Activated CD4-positive, alpha-beta T cell treated with anti-CD3 and anti-CD28 coated beads, Interleukin-2, Interleukin-4, amounts not matched to agents 100 ng/mL and 50 ng/mL, durations not matched to agents 16 hours and 8 hours (primary cell): ENCODE measurements around the gene DICER1.
"Not testable (repeated sequence)": the region's sequence is repeated elsewhere in the genome, so short reads cannot be mapped to it uniquely, and the experiment has no call there.

ENCODE experiments used
- DNase-seq: peaks from one replicate; pipeline ENCODE4 v3.0.0-alpha.2; 2020; ENCODE audit warnings: low spot score

Gene DICER1, protein sequence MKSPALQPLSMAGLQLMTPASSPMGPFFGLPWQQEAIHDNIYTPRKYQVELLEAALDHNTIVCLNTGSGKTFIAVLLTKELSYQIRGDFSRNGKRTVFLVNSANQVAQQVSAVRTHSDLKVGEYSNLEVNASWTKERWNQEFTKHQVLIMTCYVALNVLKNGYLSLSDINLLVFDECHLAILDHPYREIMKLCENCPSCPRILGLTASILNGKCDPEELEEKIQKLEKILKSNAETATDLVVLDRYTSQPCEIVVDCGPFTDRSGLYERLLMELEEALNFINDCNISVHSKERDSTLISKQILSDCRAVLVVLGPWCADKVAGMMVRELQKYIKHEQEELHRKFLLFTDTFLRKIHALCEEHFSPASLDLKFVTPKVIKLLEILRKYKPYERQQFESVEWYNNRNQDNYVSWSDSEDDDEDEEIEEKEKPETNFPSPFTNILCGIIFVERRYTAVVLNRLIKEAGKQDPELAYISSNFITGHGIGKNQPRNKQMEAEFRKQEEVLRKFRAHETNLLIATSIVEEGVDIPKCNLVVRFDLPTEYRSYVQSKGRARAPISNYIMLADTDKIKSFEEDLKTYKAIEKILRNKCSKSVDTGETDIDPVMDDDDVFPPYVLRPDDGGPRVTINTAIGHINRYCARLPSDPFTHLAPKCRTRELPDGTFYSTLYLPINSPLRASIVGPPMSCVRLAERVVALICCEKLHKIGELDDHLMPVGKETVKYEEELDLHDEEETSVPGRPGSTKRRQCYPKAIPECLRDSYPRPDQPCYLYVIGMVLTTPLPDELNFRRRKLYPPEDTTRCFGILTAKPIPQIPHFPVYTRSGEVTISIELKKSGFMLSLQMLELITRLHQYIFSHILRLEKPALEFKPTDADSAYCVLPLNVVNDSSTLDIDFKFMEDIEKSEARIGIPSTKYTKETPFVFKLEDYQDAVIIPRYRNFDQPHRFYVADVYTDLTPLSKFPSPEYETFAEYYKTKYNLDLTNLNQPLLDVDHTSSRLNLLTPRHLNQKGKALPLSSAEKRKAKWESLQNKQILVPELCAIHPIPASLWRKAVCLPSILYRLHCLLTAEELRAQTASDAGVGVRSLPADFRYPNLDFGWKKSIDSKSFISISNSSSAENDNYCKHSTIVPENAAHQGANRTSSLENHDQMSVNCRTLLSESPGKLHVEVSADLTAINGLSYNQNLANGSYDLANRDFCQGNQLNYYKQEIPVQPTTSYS (N-terminal part only)

DNA sequence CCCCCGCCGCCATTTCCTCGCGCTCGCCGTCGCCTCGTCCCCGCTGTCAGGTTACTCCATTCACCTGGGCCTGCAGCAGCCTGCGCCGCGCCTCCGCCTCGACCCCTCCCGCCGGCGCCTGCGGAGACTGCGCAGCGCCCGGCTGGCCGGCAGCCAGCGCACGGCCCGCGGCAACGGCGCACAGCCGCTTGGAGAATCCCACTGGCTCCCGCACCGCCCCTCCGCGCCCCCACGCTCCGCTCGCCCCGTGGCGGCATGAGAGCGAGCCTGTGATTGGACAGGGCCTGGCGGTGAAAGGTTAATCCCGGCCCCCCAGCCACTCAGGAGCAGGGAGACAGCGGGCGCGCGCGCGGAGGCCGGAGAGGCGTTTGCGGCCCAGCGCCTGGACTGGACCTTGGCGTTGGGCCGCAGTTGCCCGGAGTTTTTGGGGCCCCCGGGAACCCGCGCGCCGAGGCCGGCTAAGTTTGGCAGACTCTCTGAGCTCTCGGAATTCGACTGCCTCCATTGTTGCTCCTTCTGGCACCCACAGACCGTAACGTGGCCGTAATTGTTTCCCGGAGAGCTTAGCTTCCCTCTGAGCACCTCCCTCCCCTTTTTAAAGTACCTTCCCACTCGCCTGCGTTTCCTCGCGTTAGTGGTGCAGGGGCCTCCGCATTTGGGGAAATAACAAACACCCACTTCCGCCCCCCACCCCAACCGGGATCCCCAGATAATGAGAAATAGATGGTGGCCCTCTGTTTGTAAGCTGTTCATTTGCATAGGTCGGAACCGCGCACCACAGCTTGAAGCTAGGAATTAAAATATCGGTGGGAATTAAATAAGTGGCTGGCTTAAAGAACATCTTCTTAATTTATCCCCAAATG, at the start of gene DICER1:
TSS of gene DICER1 (minus strand) at position 203 of the 863 bp plus-strand sequence. CDS start 24,071 bp downstream, outside the sequence.
- peak; percentile 96 for DNase-seq

DNA sequence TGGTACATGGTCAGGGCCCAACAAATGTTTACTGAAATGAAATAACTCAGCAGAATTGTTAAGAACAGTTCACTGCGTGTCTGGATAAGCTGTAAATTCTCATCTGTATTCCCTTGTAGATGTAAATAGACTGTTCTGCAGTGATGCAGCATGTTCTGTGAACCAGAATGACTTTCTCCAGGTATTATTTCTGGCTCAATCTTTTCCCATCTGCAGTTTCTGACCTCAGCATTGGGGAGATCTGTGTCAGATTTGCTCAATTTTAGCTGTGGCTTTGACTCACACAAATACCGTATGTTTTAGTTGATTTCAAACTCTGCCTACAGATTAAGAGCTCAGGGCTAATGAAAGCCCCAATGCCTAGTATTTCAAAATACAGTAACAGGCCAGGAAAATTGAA, 49.2 kb upstream of the DICER1 start:
- no peak for DNase-seq

DNA sequence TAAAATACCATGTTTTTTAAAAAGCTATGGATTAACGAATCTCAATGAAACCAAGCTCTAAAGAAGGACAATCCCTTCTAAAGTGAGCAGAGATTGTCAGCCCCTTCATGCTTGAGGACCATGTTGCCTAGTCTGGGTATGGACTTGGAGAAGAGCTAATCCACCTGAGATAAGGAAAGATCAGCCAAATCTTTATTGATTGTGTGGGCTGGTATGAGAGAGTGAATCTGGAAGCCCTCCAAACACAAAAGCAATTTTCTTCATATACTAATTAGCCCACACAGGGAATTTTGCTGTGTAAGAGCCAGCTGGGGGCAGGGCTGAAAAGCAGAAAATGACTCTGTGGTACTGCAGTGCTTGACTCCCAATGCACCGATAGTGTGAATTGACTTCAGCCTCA, 47.4 kb upstream of the DICER1 start:
- DNase-seq = no peak

DNA sequence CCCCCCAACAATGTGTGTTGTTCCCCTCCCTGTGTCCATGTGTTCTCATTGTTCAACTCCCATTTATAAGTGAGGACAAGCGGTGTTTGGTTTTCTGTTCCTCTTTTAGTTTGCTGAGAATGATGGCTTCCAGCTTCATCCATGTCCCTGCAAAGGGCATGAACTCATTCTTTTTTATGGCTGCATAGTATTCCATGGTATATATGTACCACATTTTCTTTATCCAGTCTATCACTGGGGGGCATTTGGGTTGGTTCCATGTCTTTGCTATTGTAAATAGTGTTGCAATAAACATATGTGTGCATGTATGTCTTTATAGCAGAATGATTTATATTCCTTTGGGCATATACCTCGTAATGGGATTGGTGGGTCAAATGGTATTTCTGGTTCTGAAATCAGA, 44.4 kb upstream of the DICER1 start:
- not testable (repeated sequence) for DNase-seq

DNA sequence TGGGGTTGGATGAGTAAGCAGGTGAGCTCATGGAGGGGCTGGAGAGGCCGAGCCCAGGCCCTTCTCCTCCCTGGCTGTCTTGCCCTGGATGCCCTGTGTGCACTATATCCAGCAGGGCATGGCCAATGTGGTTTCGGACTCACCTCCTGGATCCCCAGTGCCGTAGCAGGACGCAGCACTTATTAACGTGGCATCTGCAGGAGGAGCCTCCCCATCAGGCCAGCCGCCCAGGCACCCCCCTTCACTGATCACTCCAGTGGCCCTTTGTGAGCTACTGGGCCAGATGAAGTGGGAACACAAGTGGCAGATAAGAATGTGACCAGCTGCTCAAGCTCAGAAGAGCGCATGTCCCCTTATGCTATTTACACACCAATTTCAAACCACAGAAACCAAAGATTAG, 43.1 kb upstream of the DICER1 start:
- DNase-seq = no peak

DNA sequence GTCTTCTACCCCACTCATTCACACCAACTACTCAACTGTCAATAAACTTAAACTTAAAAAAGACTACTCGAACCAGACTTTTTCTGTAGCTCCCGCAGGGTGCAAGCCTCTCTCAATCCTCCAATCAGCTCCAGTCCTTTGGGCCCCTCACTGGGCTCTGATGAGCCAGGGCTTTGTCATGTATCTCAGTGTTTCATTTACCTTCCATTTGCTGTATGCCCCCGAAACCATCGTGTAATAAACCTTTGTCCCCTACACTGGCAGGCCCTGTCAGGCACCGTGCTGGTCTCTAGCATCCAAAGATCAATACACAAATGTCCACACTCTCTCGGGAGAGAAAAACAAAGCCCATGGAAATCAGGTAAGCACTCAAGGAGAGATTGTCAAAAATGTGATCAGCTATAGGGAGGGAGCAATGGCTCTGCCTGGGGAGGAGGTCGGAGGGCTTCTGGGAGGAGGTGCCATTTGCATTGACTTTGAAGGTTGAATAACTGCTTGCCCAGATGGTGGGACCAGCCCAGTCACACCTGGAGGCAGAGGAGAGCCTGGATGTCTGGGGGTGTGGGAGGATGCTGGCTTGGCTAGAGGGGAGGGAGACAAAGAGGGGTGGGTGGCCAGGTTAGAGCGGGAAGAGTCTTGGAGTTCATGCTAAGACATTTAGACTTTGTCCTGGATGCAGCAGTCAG, 42.1 kb upstream of the DICER1 start:
- no peak for DNase-seq

DNA sequence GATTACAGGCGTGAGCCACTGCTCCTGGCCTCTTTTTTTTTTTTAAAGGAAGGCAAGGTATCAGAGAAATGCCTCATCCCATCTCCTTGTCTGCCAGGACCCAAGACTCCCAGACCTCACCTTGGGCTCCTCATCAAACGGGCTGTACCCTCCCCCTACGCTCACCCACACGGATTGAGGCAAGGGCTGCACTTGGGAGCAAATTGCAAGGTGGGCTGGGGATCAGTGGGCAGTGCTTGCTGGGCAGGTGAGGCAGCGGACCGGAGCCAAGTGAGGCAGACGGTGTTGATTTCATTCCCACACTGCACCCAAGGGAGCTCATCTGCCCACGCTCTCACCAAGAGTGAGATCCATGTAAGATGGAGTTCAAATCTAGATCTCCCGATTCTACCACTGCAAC, 41.0 kb upstream of the DICER1 start:
- DNase-seq = no peak

DNA sequence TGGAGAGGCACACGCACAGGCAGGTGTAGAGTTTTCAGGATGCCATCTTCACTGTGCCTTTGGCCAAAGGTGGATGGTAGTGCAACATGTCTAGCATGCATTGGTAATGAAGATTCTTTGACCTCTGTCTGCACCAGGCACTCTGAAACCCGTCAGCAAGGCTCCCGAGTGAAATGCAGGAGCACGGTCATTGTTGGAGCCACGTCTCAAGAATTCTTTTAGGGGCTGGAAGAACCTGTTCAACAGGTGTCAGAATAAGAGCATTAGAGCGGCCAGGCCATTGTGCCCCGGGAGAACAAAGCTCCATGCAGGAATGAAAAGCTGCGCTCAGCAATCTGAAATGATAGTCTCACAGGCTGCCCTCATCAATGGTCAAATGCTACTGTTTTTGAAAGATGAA, 40.2 kb upstream of the DICER1 start:
- DNase-seq = no peak

DNA sequence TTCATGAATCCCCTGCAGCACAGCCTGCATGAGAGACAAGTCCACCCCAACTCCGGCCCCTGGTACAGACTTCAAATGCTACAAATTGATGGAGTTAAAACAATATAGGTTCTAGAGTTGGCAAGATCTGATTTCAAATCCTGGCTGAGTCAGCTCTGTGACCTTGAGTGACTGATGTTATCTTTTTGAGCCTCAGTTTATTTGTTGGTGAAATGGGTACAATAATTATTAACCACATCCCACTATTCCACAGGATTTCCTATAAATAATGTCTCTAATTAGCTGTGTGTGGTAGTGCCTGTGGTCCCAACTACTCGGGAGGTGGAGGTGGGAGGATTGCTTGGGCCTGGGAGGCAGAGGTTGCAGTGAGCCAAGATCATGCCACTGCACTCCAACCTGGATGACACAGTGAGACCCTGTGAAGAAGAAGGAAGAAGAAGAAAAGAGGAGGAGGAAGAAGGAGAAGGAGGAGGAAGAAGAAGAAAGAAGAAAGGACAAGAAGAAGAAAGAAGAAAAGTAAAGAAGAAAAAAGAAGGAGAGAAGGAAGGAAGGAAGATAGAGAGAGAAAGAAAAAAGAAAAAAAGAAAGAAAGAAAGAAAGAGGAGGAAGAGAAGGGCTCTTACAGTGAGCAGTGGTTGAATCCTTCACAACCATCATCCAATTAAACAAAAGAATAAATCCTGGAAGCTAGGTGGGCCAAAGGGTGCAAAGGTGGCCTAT, 39.7 kb upstream of the DICER1 start:
- DNase-seq = no peak

DNA sequence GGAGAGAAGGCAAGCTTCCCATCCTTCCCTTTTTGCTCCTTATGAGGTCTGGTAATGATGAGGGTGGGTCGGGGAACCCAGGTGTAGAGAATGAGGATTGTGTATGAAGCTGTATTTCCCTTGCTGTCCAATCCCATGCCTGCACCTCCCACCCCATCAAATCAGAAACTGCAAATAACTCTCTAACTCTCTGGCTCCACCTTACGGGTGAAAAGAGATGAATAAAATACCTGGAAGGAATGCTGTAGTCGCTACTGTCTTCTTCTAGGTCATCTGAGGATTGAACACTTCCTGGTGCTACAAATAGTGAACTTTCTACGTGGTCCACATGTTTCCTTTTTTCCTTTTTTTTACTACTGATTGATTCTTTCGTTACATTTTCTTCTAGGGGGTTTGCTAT, 38.9 kb upstream of the DICER1 start:
- peak; percentile 20 for DNase-seq

DNA sequence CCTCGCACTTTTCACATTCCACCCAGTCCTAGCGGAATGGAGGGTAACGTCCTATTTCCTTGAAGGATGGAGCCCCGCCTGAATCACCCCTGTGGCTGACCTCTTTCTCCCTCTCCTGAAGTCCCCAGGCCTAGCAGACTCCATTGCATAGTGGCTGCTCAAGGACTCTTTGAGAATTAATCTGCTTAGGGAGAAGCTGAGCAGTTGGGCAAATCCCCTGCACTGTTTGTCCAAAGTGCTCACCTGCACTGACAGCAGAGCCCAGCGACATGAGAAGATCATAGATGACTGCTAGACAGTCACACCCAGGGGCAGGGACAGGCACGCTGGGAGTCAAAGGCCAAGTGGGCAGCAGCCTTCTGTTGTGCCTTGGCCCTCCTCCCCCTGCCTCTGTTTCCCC, 37.7 kb upstream of the DICER1 start:
- DNase-seq = no peak

DNA sequence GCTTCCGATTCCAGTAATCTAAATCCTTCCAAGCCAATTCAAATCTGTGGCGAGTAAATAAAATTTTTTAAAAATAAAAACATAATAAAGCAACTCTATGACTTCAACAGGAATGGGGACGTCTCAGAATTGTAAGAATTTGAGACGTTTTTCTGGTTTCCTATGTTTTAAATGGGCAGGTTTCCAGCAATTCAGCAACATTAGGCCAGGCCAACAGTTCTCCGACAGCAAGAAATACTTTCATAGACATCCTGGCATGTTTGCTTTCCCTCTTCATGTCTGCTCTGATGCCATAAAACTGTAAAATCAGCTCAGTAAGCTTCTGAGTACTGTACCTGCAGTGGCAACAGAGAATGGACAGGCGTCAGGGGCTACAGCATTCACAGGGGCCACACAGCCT, 35.8 kb upstream of the DICER1 start:
- DNase-seq = no peak

DNA sequence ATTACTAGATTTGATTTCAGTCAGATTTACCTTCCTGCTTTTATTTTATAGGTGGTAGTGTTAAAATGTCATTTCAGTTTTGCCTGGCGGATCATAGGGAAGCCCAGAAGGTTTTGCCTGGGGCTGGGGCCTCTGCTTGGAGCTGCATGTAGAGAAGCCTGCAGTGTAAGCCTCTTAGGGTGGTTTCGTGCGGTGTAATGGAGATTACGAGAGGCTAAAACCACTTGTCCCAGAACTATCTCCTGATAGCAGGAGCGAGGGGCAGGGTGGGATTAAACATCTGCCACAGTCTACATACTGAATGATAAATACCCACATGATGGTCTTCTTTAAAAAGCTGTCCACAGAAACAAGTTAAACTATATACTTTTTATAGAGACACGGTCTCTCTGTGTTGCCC, 35.0 kb upstream of the DICER1 start:
- no peak for DNase-seq

DNA sequence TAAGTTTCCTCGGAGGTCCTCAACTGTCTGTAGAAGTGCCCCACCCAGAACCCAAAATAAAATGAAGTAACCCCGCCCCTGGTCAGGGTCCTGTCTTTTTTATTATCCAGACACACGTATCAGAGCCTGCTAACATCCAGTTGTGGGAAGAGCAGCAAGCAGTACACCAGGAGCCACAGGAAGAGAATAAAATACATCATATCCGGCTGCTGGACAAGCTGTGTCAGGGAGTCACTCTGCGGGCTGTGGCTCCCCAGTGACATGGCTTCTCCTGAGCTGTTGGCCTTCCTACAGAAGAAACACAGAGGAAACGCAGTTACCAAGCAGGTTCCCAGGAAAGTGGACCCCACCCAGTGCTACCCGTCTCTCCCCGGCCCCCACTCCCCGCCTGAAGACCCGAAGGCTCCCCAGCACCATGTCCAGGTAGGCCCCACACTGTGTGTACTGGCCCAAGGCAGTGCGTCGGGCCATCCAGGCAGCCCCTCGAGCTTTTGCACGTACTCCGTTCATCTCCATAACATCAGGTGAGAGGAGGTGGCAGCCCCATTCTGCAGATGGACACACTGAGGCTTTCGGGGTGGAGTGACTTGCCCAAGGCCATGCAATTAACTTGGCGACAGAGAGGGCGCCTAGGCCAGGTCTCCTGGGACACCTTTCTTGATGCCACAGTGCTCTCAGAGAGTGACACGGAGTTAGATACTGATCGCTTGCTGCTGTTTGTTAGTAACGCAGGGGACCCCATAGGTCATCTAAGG, 34.3 kb upstream of the DICER1 start:
- no peak for DNase-seq

DNA sequence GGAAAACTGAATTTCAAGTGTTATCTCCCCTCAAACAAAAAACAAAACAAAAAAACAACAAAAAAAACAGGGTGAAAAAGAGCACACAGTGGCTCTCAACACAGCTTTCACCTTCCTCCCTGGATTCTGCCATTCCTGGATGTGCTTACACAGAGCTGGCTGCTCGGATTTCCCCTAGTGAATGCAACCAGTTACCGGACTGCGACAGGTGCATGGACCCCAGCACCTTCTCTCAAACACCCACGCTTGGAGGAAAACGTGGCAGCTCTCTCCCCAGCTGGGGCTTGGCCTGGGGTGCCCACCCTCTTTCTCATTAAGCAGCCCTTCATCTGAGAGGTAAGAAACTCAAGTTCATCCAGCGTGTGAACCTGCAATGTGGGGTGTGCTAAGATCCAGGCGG, 33.5 kb upstream of the DICER1 start:
- no peak for DNase-seq

DNA sequence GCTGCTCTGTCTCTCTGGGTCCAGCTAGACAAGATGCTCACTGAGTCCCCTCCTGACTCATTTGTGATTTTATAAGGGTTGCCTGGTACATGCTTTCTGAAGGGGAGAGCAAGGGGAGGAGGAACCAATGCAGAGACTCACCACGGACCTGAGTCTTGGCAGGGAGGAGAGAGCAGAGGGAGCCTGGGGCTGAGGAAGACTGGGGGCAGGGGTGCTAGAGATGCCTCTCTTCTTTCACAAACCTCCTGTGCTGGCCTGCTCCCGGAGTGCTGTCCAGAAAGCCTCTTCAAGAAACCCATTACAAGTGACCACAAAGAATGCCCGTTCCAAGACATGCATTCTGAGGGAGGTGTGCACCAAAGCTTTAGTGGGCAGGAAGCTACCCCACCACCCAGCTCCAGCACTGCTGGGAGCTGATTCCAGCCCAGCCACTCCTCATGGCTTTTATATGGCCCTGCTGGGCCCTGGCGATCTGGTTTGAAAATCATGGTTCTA, 33.1 kb upstream of the DICER1 start:
- DNase-seq = no peak

DNA sequence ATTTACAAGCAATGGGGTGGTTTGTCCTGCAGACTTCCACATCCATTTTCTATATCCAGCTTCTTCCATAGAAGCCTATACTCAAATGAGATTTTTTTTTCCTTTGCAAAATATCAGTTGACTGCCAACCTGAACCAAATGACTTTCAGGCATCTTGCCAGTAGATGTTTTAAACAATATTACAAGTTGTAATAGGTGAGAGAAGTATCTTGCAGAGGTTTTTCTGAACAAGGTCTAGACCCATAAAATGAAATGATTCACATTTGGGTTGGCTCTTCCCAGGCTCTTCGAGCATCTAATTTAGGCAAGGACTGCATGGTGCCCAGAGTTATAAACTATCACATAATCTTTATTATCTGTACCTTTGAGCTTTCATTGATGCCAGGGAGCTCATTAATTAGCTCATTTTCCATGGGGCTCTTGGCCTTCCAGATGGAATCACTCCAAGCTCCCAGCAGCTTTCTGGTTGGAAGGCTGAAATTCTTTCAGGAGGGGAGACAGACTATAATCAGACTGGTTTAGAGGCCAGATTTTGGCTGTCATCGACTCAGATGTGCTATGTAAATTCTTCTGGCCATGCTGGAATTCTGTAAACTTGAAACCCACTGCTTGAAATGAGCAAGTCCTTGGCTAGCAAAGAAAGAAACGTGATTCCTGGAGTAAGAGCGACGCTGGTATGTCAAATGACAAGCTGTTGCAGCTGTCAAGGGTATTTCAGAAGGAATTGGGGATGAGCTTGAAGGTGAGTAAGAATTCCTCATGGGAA, 32.2 kb upstream of the DICER1 start:
- no peak for DNase-seq

DNA sequence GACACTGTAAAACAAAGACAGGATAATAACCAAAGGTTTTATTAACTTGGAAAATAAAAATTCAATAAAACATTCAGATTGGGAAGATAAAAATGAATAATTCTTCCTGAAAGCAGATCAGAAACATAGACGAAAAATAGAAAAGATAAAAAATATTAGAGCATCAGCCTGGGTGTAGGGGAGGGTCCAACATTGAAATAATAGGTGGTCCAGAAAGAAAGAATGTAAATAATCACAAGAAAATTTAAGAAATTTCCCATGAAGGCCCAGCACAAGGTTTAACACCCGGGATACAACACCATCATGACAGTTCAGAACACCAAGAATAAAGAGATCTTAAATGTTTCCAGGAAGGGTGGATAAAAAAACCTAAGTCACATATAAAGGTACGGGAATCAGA, 31.1 kb upstream of the DICER1 start:
- no peak for DNase-seq
